Inferior parietal cortex (tissue), 1 donor: Measurements from ENCODE around the gene MYADM.
"Not testable (repeated sequence)": the region's sequence is repeated elsewhere in the genome, so short reads cannot be mapped to it uniquely, and the experiment has no call there.

Experiments used
- DNase-seq: peaks from one replicate; pipeline ENCODE4 v3.0.0-alpha.2; 2016; ENCODE audit errors: extremely low spot score

The MYADM gene, protein sequence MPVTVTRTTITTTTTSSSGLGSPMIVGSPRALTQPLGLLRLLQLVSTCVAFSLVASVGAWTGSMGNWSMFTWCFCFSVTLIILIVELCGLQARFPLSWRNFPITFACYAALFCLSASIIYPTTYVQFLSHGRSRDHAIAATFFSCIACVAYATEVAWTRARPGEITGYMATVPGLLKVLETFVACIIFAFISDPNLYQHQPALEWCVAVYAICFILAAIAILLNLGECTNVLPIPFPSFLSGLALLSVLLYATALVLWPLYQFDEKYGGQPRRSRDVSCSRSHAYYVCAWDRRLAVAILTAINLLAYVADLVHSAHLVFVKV

DNA sequence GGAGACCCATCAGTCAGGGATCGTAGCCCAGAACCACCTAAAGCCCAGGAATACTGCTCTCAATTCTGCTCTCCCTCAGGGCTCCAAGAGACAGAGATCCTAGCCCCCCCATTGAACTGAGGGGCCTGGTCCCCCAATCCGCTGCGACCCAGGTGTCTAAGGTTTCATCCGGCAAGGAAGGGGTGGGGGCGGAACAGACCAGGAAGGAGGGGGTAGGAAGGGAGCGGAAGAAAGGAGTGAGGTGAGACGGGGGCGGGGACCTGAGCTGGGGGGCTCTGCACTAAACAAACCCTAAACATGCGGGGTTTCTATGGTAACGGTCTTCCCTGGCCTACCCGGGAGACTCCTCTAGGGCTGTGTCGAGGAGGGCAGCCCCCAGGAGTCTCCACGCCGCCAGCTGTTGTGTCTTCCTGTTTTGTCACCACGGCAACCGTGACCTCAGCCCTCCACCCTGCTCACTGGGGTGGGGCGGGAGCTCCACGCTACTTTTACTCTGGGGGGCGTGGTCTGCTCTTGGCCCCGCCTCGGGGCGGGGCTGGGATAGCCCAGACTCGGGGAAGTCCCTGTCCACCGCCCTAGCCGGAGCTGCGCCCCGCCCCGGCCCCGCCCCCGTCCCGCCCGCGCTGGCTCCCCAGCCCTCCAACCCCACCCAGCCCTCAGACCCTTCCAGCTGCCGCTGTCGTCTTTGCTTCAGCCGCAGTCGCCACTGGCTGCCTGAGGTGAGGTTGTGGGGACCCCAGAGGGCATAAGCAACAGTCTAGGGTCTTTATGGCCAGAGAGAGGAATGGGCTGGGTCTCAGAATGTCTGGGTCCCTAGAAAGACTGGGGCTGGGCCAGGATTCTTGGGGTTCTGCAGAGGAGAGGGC lies at the start of gene MYADM:
Gene MYADM, plus strand, starts transcription at position 659 of the 866 bp plus-strand sequence. CDS start 5,647 bp downstream, outside the sequence.
- DNase-seq, result peak; percentile 96

DNA sequence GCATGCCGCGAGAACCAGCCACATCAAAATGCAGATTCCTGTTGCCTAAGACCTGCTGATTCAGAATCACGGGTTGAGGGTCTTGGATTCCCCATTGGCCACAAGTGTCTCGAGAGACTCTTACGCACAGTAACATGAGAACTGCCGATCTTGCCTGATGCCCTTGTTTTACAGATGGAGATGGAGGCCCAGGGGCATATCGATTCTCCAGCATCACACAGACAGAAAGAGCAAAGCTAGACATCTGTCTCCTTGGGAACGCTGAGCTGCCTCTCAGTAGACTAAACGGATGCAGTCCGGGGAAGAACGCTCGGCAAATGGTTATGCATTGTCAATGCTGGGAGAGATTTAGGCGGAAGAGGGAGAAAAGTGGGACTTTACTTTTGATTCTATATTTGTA lies 48.9 kb upstream of the MYADM start:
- DNase-seq, result peak; percentile 57

DNA sequence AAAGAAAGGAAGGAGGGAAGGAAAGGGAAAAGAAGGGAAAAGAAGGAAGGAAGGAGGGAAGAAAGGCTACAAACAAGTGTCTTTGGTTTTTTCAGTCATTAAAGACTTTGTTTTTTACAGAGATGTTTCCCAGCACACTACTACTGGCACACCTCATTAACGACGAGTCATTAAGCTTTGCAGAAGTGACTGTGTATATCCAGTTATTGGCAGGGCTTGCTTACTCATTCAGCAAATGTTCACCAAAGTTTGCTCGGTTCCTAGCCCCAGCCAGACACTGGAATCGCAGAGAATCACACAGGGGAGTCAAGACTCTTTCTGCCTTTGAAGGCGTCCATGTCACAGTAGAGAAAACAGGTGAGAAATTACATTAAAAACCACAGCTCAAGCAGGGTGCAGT lies 47.8 kb upstream of the MYADM start:
- no peak for DNase-seq

DNA sequence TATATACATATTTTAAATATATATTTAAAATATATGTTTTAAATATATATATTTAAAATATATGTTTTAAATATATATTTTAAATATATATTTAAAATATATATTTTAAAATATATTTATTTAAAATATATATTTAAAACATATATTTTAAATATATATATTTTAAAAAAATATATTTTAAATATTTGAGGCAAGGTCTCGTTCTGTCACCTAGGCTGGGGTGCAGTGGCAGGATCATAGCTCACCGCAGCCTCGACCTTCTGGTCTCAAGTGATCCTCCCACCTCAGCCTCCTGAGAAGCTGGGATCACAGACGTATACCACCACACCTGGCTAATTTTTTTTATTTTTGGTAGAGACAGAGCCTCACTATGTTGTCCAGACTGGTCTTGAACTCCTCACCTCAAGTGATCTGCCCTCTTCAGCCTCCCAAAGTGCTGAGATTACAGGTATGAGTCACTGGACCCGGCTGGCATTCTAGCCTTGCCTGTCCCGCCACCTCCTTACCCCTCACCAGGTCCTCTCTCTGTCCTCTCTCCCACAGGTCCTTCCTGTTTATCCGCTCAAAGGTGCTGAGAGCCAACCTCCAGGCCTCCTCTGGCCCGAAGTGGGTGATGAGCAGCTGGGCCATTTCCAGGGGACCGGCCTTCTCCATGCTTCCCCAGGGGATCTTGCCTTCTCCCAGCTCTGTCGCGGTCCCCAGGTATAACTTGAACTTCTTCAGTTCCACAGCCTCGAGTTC lies 44.1 kb upstream of the MYADM start:
- no peak for DNase-seq

DNA sequence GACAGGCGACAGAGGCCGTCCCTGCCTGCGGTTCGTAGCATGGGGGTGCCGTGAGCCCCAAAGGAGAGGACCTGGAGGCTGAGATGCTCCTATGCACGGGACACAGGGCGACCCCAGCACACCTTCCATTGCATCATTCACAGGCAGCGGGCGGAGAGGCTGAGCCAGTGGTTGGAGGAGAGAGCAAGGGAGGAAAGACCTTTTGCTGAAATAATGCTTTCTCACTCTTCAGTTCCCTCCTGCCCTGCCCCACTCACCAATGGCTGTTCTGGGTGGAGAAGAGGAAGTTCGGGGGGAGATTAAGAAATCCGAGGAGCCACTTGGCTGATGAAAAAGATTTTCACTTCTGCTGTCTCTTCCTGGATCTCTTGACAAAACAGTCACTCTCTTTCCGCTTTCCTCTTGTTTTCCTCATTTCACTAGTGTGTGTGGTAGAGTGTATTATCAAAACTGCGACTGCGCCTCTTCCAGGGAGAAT lies 43.5 kb upstream of the MYADM start, which contains the start of gene NLRP12:
Gene NLRP12, minus strand, starts transcription at position 181 of the 478 bp plus-strand sequence. Its CDS starts 140 bp downstream, at position 41.
- DNase-seq, result no peak

DNA sequence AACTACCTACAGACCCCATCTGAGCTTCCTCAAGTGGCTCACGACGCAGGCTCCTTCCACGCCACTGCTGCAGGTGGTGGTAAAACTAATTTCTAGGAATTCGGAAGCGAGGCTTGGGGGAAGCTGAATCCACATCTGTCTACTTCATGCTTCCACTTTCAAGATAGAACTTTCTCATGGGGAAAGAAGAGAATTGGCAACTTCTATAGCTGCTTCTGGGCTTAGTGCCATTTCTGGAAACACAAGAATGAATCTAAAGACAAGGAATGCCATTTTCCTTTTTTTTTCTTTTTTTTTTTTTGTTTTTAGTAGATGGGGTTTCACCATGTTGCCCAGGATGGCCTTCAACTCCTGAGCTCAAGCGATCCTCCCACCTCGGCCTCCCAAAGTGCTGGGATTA lies 40.8 kb upstream of the MYADM start:
- no peak for DNase-seq

DNA sequence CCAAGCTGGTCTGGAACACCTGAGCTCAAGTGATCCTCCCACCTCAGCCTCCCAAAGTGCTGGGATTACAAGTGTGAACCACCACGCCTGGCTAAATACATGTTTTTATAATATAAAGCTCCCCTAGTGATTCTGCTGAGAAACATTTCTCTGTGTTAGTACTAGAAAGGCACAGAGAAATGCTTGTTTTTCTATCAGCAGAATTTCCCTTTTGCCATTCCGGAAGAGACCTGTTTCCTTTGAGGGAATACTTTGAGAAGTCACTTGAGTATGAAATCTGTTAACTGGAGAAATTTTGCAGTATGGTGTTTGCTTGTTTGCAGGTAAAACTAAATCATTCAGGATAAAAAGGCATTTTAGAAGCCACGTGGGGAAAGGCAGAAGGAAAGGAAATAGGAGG lies 39.2 kb upstream of the MYADM start:
- DNase-seq, result no peak

DNA sequence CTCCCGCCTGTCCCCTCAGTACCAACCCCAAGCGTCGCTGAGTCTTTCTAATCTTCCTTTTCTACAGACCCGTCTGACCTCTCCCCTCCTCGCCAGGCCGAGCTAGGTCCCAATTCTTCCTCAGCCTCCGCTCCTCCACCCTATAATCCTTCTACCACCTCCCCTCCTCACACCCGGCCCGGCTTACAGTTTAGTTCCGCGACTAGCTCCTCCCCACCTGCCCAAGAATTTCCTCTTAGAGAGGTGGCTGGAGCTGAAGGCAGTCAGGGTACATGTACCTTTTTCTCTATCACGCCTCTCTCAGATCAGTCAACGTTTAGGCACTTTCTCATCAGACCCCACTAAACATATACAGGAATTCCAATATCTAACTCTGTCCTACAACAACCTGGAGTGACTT lies 34.8 kb upstream of the MYADM start:
- not testable (repeated sequence) for DNase-seq

DNA sequence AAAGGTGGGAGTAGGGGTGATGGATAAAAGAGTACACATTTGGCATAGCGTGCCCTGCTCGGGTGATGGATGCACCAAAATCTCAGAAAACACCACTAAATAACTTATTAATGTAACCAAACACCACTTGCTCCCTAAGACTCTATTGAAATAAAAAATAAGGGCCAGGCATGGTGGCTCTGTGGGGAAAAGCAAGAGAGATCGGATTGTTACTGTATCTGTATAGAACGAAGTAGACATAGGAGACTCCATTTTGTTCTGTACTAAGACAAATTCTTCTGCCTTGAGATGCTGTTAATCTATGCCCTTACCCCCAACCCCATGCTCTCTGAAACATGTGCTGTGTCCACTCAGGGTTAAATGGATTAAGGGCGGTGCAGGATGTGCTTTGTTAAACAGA lies 29.2 kb upstream of the MYADM start:
- DNase-seq, result not testable (repeated sequence)

DNA sequence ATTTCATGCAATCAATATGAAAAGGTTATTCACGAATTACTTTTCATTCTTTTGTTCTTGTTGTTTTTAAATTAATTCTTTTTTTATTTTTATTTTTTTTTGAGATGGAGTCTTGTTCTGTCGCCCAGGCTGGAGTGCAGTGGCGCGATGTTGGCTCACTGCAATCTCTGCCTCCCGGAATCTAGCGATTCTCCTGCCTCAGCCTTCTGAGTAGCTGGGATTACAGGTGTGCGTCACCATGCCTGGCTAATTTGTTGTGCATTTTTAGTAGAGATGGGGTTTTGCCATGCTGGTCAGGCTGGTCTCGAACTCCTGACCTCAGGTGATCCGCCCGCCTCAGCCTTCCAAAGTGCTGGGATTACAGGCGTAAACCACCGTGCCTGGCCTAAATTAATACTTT lies 27.4 kb upstream of the MYADM start:
- not testable (repeated sequence) for DNase-seq

DNA sequence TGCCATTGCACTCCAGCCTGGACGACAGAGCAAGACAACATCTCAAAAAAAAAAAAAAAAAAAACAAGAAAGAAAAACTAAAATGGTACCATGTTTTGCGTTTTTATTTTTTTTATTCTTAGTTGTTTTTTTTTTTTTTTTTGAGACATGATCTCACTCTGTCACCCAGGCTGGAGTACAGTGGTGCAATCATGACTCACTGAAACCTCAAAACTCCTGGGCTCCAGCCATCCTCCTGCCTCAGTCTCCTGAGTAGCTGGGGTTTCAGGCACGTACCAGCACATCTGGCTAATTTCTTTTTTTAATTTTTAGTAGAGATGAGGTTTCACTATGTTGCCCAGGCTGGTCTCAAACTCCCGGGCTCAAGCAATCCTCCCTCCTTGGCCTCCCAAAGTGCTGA lies 26.8 kb upstream of the MYADM start:
- not testable (repeated sequence) for DNase-seq

DNA sequence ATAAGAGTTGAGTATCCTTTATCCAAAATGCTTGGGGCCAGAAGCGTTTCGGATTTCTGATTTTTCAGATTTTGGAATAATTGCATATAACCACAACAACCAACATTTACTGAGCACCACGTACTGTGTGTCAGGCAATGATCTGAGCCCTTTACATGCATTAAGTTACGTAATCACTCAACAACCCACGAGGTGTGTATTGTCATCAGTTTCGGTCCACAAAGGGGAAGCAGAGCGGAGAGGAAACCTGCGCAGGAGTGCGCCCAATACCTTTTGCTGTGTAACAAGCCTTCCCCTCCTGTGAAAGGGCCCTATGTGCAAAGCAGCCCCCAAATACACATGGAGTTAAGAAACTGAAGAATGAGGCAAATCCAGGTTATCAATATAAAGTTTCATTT lies 22.8 kb upstream of the MYADM start:
- DNase-seq, result no peak

DNA sequence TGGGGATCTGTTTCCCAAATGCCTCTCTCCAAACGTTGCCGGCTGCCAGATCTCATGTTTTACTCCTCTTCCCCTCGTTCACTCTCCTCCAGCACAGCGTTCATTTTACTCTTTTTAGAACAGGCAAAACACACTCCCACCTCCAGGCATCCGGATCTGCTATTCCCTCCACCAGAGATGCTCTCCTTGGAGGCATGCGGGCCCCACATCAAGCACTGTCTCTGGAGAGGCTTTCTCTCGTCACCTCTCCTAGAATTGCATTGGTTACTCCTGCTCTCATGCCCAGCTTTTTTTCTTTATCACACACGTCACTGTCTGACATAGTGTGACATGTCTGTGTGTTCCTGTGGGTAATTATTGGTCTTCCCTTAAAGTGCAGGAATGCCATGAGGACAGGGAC lies 20.1 kb upstream of the MYADM start:
- DNase-seq, result no peak

DNA sequence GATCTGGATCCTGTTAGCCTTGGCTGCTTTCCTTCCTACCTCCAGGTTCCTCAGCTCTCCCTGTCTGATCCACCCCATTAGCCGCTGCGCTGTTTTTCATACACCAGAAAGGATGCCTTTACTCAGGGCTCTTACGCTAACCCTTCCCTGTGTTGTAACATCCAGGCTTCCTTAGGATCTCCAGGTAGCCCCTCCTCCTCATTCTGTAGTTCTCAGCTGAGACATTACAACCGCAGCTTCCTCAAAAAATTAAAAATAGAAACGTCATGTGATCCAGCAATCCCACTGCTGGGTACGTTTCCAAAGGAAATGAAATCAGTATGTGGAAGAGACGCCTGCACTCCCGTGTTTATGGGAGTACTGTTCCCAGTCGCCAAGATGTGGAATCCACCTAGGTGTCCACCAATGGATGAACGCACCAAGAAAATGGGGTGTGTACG lies 18.4 kb upstream of the MYADM start:
- no peak for DNase-seq

DNA sequence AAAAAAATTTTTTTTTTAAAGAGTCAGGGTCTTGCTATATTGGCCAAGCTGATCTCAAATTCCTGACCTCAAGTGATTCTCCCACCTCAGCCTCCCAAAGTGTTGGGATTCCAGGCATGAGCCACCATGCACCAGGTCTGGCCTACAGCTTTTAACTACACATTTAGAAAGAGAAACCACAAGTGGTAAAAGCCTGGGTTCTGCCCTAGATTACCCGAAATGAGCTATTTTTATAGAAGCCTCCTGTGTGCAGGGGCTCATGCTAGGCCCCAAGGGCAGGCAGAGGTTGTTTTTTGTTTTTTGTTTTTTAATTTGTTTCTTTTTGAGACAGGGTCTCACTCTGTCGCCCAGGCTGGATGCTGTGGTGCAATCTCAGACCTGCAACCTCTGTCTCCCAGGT lies 14.0 kb upstream of the MYADM start:
- no peak for DNase-seq

DNA sequence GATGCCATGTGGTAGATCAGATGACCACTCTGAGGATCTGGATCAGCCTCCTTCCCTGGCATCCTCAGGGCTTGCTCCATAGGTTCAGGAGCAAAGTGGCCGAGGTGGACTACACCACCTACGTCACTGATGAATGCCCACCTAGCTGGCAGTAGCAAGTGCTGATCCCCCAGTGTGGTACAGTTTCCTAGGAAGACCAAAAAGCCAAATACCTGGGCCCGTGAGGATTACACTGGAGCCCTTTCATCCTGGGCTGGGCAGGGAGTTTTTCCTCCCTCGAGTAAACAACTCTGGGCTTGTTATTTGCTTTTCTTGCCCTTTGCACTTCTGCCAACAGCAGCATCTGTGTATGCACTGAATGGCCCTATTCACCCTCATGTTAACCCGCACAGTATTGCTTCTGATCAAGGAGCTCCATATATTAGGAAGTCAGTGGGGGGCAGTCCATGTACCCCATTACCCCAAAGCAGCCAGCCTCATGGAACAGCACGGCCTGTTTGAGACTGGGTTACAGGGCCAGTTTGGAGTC lies 3.3 kb upstream of the MYADM start:
- peak; percentile 70 for DNase-seq

DNA sequence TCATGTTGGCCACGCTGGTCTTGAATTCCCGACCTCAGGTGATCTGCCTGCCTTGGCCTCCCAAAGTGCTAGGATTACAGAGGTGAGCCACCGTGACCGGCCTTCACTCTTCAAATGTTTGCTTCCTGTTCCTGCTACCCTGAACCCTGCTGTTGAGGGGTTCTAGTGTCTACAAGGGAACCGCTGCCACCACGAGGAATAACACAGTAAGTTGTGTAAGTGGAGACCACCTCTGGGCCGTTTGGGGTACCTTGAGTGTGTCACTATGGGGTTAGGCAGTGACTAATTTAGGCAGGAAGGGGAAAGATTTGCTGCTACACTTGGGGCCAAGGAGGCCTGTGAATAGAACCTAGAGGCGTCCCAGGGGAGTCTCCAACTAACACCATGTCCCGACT lies 2.2 kb upstream of the MYADM start:
- DNase-seq, result no peak

DNA sequence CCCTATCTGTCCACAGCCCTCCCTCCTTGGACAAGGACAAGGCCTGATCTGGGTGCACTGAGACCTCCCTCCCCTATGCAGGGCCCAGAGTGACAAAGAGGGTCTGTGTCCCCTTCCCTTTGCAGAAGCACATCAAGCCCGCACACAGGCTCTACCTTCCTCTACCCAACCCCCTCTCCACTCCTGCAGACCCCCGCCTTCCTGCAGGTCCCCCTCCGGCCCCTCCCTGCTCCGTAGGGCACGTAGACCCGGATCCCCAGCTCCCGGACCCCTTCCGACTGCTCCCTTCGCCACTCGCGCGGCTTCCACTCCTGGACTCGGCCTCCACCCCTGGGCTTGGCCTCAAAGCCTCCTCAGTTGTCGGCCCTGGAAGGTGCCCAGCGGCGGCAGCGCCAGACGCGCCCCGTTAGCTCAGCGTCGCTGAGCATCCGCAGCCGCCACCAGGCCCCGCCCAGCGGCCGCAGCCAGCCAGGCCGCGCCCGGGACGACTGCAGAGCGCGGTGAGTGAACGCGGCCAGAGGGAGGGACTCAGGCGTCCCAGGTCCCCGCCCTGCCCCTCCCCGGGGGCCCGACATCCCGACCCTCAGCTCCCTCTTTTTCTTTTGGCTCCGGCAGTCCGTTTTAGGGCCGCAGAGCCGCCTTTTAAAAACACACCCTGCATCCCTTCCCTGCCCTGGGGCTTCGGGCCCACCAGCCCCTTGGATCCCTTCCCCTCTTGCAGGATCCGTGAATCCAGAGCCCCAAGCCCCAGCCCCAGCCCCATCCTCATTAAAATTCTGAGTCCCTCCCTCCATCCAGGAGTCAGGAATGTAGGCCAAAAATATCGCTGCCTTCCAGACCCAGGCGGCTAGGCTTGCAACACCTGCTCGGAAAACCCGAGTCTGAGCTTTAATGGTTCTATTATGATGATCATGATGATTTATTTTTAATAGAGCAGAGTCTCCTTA lies 1.5 kb upstream of the MYADM start:
- DNase-seq, result peak; percentile 69

DNA sequence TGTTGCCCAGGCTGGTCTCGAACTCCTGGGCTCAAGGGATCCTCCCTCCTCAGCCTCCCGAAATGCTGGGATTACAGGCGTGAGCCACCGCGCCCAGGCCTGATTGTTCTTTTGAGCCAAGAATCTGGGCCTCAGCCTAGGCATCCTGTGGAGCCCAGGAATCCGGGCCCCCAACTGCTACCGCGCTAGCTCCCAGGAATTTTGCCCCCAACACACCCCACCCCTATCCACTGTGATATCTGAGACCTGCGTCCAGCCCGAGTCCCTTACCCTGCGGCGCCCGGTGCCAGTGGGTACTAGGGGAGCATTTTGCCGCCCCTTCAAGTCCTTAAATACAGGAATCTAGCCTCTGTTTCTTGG lies 838 bp upstream of the MYADM start:
- no peak for DNase-seq

DNA sequence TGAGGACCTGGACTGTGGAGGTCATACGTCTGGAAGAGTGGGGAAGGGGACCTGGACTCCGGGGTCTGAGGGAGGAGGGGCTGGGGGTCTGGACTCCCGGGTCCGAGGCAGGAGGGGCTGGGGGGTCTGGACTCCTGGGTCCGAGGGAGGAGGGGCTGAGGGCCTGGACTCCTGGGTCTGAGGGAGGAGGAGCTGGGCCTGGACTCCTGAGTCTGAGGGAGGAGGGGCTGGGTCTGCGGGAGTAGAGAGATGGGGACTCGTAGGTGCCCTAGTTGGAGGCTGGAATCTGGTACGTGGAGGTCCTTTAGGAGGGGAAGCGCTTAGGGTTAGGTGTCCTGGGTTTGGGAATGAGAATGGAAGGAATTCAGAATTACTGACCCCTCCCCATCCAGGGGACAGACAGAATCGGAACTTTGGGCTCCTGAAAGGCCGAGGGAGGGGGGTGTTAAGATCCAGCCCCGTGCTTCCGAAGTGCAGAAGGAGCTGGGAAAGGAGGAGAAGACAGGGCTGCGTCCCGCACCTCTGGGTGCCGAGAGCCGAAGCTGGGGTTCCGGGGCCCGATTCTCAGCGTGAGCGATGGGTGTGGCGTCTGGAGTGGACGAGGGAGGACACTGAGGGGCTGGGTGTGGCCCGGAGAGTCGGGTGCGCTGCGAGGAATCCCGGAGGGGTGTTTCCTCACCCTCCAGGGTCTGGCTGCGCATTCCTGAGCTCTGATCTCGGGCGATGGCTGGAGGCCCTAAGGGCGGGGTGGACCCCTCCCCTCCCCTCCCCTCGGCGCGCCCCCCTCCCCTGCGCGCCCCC lies 608 bp downstream of the MYADM start:
- DNase-seq, result no peak
